Measurements from ENCODE around the gene AFAP1L2.

AFAP1L2 gene

DNA sequence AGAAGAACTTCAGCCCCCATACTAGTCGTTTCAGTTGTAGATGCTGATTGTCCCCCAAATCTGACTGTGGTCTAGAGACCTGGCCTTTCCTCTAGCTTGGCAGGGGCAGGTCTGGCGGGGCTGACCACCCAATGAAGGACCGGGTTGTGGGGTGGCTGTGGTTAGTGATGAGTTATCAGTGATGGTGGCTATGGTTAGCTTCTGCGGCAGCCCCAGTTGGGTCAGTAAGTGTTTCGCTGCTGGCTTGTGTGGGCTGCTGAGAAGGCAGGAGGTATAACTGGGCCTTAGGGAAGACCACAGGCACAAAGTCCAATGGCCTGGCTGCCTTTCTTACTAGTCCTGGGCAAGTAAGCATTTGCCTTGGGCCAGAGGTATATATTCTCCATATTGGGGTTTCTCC, 143.9 kb downstream of the AFAP1L2 start:
- Histone ChIP-seq H3K9ac (ENCODE audit: low read length) (no peak overlapping the region), H3K9me3 (ENCODE audit: insufficient read depth, low read length) (no peaks in the 10 kb centered on the region), H3F3A (ENCODE audit: insufficient read depth) (no peaks in the 10 kb centered on the region), H3K4me3 (ENCODE audit: insufficient read depth, low read length, poor library complexity, severe bottlenecking) (no peak overlapping the region), H3K4me2 (ENCODE audit: low read depth, low read length, poor library complexity, severe bottlenecking) (no peak overlapping the region), H3K79me2 (ENCODE audit: insufficient read depth, low read length) (no peaks in the 10 kb centered on the region), H3K27me3 (ENCODE audit: low read length) (no peaks in the 10 kb centered on the region), H4K20me1 (ENCODE audit: low read depth, low read length) (no peaks in the 10 kb centered on the region), H3K36me3 (ENCODE audit: low read length) (no peaks in the 10 kb centered on the region), H3K27ac (ENCODE audit: low read depth, low read length) (no peak overlapping the region), H3K9me2 (replicated peaks; ENCODE audit: insufficient read depth, low read length) (no peaks in the 10 kb centered on the region), H2AFZ (ENCODE audit: low read depth, low read length, severe bottlenecking) (no peak overlapping the region)
- no peak for TF ChIP-seq EZH2phosphoT487 (conservative IDR thresholded peaks at IDR 0.05; ENCODE audit: low read length)

DNA sequence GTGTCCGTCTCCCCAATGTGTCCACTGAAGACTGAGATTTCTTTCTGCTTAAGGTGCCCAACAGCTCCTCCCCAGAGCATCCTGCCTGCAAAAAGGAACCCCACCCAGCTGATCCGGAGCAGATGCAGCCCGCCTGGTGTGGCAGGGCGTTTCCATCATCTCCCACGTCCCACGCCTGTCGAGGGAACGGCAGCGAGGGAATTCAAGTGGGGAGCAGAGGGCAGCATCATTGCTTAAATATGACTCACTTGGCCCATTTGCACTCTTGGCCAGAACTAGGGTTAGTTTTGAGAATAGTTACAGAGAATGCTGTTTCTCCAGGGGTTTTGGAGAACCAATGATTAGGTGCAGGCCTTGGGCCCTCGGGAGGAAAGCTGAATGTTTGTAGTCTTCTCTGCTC, 144.5 kb downstream of the AFAP1L2 start:
- H3K79me2 ChIP-seq (ENCODE audit: insufficient read depth, low read length): no peaks in the 10 kb centered on the region
- no peaks in the 10 kb centered on the region for H3K9me3 ChIP-seq (ENCODE audit: insufficient read depth, low read length)
- no peak overlapping the region for H3K27ac ChIP-seq (ENCODE audit: low read depth, low read length)
- H3K9ac ChIP-seq (ENCODE audit: low read length): no peak overlapping the region
- H3K9me2 ChIP-seq (replicated peaks; ENCODE audit: insufficient read depth, low read length): no peaks in the 10 kb centered on the region
- no peak overlapping the region for H2AFZ ChIP-seq (ENCODE audit: low read depth, low read length, severe bottlenecking)
- no peaks in the 10 kb centered on the region for H3K27me3 ChIP-seq (ENCODE audit: low read length)
- H3K4me3 ChIP-seq (ENCODE audit: insufficient read depth, low read length, poor library complexity, severe bottlenecking): no peak overlapping the region
- no peaks in the 10 kb centered on the region for H4K20me1 ChIP-seq (ENCODE audit: low read depth, low read length)
- TF ChIP-seq, protein P1, sequence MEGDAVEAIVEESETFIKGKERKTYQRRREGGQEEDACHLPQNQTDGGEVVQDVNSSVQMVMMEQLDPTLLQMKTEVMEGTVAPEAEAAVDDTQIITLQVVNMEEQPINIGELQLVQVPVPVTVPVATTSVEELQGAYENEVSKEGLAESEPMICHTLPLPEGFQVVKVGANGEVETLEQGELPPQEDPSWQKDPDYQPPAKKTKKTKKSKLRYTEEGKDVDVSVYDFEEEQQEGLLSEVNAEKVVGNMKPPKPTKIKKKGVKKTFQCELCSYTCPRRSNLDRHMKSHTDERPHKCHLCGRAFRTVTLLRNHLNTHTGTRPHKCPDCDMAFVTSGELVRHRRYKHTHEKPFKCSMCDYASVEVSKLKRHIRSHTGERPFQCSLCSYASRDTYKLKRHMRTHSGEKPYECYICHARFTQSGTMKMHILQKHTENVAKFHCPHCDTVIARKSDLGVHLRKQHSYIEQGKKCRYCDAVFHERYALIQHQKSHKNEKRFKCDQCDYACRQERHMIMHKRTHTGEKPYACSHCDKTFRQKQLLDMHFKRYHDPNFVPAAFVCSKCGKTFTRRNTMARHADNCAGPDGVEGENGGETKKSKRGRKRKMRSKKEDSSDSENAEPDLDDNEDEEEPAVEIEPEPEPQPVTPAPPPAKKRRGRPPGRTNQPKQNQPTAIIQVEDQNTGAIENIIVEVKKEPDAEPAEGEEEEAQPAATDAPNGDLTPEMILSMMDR (IDR thresholded peaks at IDR 0.05; ENCODE audit: insufficient read depth, low read length, poor library complexity, severe bottlenecking): no peak
- no peak for TF ChIP-seq EZH2phosphoT487 (conservative IDR thresholded peaks at IDR 0.05; ENCODE audit: low read length)
- H3K36me3 ChIP-seq (ENCODE audit: low read length): no peaks in the 10 kb centered on the region
- H3F3A ChIP-seq (ENCODE audit: insufficient read depth): no peaks in the 10 kb centered on the region
- H3K4me2 ChIP-seq (ENCODE audit: low read depth, low read length, poor library complexity, severe bottlenecking): no peak overlapping the region

DNA sequence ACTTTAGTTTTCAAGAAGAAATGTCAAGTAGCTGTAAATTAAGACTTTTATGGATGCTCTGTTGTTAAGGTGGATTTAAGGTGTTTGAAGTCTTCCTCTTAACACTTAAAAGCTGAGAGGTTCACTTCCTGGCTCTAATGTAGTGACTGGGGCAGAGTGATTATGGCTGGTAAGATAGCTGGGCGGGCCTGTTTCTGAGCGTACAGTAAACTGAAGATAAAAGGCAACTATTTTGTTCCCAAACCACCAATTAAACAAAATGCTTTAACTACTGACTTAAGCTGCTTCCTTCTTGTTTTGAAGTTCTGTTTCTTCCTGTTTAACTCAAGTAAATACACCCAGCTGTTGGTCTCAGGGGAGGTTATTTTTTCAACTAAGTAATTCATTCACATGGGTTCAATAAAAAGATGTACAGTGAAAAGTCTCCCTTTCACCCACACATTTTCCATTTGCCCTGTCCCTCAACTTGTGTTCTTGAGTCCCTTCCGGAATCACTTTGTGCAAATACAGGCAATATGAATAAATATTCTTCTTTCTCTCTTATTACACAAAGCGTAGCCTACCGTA, 145.9 kb downstream of the AFAP1L2 start:
- no peak for TF ChIP-seq EZH2phosphoT487 (conservative IDR thresholded peaks at IDR 0.05; ENCODE audit: low read length)
- TF ChIP-seq, protein P1 (IDR thresholded peaks at IDR 0.05; ENCODE audit: insufficient read depth, low read length, poor library complexity, severe bottlenecking): no peak
- Histone ChIP-seq H3K9me2 (replicated peaks; ENCODE audit: insufficient read depth, low read length) (no peaks in the 10 kb centered on the region), H3K9me3 (ENCODE audit: insufficient read depth, low read length) (no peaks in the 10 kb centered on the region), H3K36me3 (ENCODE audit: low read length) (no peaks in the 10 kb centered on the region), H4K20me1 (ENCODE audit: low read depth, low read length) (no peaks in the 10 kb centered on the region), H3K27me3 (ENCODE audit: low read length) (no peaks in the 10 kb centered on the region), H3K9ac (ENCODE audit: low read length) (no peak overlapping the region), H3F3A (ENCODE audit: insufficient read depth) (no peaks in the 10 kb centered on the region), H3K4me2 (ENCODE audit: low read depth, low read length, poor library complexity, severe bottlenecking) (no peak overlapping the region), H2AFZ (ENCODE audit: low read depth, low read length, severe bottlenecking) (no peak overlapping the region), H3K79me2 (ENCODE audit: insufficient read depth, low read length) (no peaks in the 10 kb centered on the region), H3K27ac (ENCODE audit: low read depth, low read length) (no peak overlapping the region), H3K4me3 (ENCODE audit: insufficient read depth, low read length, poor library complexity, severe bottlenecking) (no peak overlapping the region)

DNA sequence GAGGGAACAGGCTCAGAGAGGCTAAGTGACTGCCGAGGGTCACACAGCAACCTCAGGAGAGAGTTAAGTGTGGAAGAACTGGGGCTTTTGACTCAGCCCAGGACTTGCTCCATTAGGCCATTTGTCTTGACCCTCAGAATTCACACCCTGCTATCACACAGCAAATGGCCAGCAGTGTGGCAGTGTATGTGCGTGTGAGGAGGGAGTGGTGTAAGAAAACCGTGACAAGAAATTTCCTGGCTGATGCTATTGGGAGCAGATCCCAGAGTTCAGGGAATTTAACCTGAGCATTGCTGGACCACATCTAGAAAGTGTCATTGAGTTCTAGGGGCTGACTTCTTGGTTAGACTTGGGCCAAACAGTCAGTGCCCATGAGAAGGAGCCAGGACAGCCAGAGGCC, 146.8 kb downstream of the AFAP1L2 start:
- H3F3A ChIP-seq (ENCODE audit: insufficient read depth): no peaks in the 10 kb centered on the region
- TF ChIP-seq, protein P1 (IDR thresholded peaks at IDR 0.05; ENCODE audit: insufficient read depth, low read length, poor library complexity, severe bottlenecking): no peak
- TF ChIP-seq EZH2phosphoT487 (conservative IDR thresholded peaks at IDR 0.05; ENCODE audit: low read length): no peak
- H3K4me3 ChIP-seq (ENCODE audit: insufficient read depth, low read length, poor library complexity, severe bottlenecking): no peak overlapping the region
- H2AFZ ChIP-seq (ENCODE audit: low read depth, low read length, severe bottlenecking): no peak overlapping the region
- no peak overlapping the region for H3K4me2 ChIP-seq (ENCODE audit: low read depth, low read length, poor library complexity, severe bottlenecking)
- no peaks in the 10 kb centered on the region for H3K27me3 ChIP-seq (ENCODE audit: low read length)
- no peaks in the 10 kb centered on the region for H3K79me2 ChIP-seq (ENCODE audit: insufficient read depth, low read length)
- no peaks in the 10 kb centered on the region for H4K20me1 ChIP-seq (ENCODE audit: low read depth, low read length)
- H3K9ac ChIP-seq (ENCODE audit: low read length): no peak overlapping the region
- no peaks in the 10 kb centered on the region for H3K36me3 ChIP-seq (ENCODE audit: low read length)
- no peak overlapping the region for H3K27ac ChIP-seq (ENCODE audit: low read depth, low read length)
- H3K9me2 ChIP-seq (replicated peaks; ENCODE audit: insufficient read depth, low read length): no peaks in the 10 kb centered on the region
- H3K9me3 ChIP-seq (ENCODE audit: insufficient read depth, low read length): no peaks in the 10 kb centered on the region

Measured in SU-DHL-6 (cell line).